ENCODE results near the gene UBXN7. TPM values are rescaled to one million over a fixed set of nuclear protein-coding genes. Genes with fewer than 3 reads are reported as not detected.
"Not testable (repeated sequence)": the region's sequence is repeated elsewhere in the genome, so short reads cannot be mapped to it uniquely, and the experiment has no call there.

The UBXN7 gene
- total RNA-seq, 1 donor from 2014 or later: 31.2 TPM

- peaks cover 30% of the 10 kb centered on the region for H3K36me3 ChIP-seq
- no peak overlapping the region for H3K27ac ChIP-seq (replicated peaks)
- intact Hi-C loops (cut with micrococcal nuclease): no loop called here
- TF ChIP-seq CTCF (IDR thresholded peaks at IDR 0.05; ENCODE audit: borderline replicate concordance): no peak
- H3K4me3 ChIP-seq: no peak overlapping the region
- peaks cover 14% of the 10 kb centered on the region for H3K4me1 ChIP-seq
- H3K9me3 ChIP-seq (replicated peaks): no peaks in the 10 kb centered on the region
- no peak for DNase-seq
- no peaks in the 10 kb centered on the region for H3K27me3 ChIP-seq (ENCODE audit: low read depth)
Observed at GRCh38 chr3:196398782-196399181, 33.4 kb downstream of the UBXN7 start.

GRCh38 chr3:196397941-196398340, 34.3 kb downstream of the UBXN7 start:
- intact Hi-C loops (cut with micrococcal nuclease): no loop called here
- no peaks in the 10 kb centered on the region for H3K27me3 ChIP-seq (ENCODE audit: low read depth)
- no peak overlapping the region for H3K4me3 ChIP-seq
- H3K4me1 ChIP-seq: peaks cover 14% of the 10 kb centered on the region
- H3K9me3 ChIP-seq (replicated peaks): no peaks in the 10 kb centered on the region
- no peak for DNase-seq
- peaks cover 32% of the 10 kb centered on the region for H3K36me3 ChIP-seq
- TF ChIP-seq CTCF (IDR thresholded peaks at IDR 0.05; ENCODE audit: borderline replicate concordance): no peak
- no peak overlapping the region for H3K27ac ChIP-seq (replicated peaks)

- peaks cover 6% of the 10 kb centered on the region for H3K9me3 ChIP-seq (replicated peaks)
- TF ChIP-seq CTCF (IDR thresholded peaks at IDR 0.05; ENCODE audit: borderline replicate concordance): no peak
- H3K4me1 ChIP-seq: peaks cover 14% of the 10 kb centered on the region
- H3K27me3 ChIP-seq (ENCODE audit: low read depth): no peaks in the 10 kb centered on the region
- no peak overlapping the region for H3K4me3 ChIP-seq
- no peak for DNase-seq
- peaks cover 39% of the 10 kb centered on the region for H3K36me3 ChIP-seq
- intact Hi-C loops (cut with micrococcal nuclease): no loop called here
- H3K27ac ChIP-seq (replicated peaks): no peak overlapping the region
Observed at GRCh38 chr3:196390116-196390515, 42.1 kb downstream of the UBXN7 start.

- Histone ChIP-seq H3K4me1 (peaks cover 14% of the 10 kb centered on the region), H3K27me3 (ENCODE audit: low read depth) (no peaks in the 10 kb centered on the region), H3K36me3 (peaks cover 39% of the 10 kb centered on the region), H3K4me3 (no peak overlapping the region), H3K27ac (replicated peaks) (no peak overlapping the region), H3K9me3 (replicated peaks) (peaks cover 6% of the 10 kb centered on the region)
- intact Hi-C loops (cut with micrococcal nuclease): no loop called here
- no peak for DNase-seq
- no peak for TF ChIP-seq CTCF (IDR thresholded peaks at IDR 0.05; ENCODE audit: borderline replicate concordance)
Observed at GRCh38 chr3:196388956-196389355, 43.3 kb downstream of the UBXN7 start.

GRCh38 chr3:196387941-196388340, 44.3 kb downstream of the UBXN7 start:
- intact Hi-C loops (cut with micrococcal nuclease); H3K9me3 ChIP-seq (replicated peaks); H3K27me3 ChIP-seq (ENCODE audit: low read depth); H3K27ac ChIP-seq (replicated peaks); DNase-seq; H3K4me3 ChIP-seq: not testable (repeated sequence)
- Histone ChIP-seq H3K36me3 (peaks cover 38% of the 10 kb centered on the region), H3K4me1 (peaks cover 14% of the 10 kb centered on the region)

- DNase-seq; H3K27ac ChIP-seq (replicated peaks); H3K4me3 ChIP-seq; intact Hi-C loops (cut with micrococcal nuclease); H3K27me3 ChIP-seq (ENCODE audit: low read depth); H3K9me3 ChIP-seq (replicated peaks): not testable (repeated sequence)
- H3K36me3 ChIP-seq: peaks cover 26% of the 10 kb centered on the region
- peaks cover 14% of the 10 kb centered on the region for H3K4me1 ChIP-seq
Observed at GRCh38 chr3:196386797-196387196, 45.4 kb downstream of the UBXN7 start.

- peaks cover 19% of the 10 kb centered on the region for H3K36me3 ChIP-seq
- intact Hi-C loops (cut with micrococcal nuclease); H3K9me3 ChIP-seq (replicated peaks); DNase-seq; H3K27me3 ChIP-seq (ENCODE audit: low read depth); H3K4me3 ChIP-seq: not testable (repeated sequence)
- peak overlapping the region; percentile 33 for H3K27ac ChIP-seq (replicated peaks)
- H3K4me1 ChIP-seq: peaks cover 14% of the 10 kb centered on the region
Observed at GRCh38 chr3:196386034-196386433, 46.2 kb downstream of the UBXN7 start.

GRCh38 chr3:196385446-196385845, 46.8 kb downstream of the UBXN7 start:
- H3K4me1 ChIP-seq: peaks cover 14% of the 10 kb centered on the region
- peaks cover 18% of the 10 kb centered on the region for H3K36me3 ChIP-seq
- H3K9me3 ChIP-seq (replicated peaks); DNase-seq; H3K27me3 ChIP-seq (ENCODE audit: low read depth); intact Hi-C loops (cut with micrococcal nuclease); H3K4me3 ChIP-seq: not testable (repeated sequence)
- peak overlapping the region; percentile 33 for H3K27ac ChIP-seq (replicated peaks)

All from left ventricle myocardium inferior (tissue), 1 donor.